Measurements from ENCODE around the gene TMEM196. TPM values are rescaled to one million over a fixed set of nuclear protein-coding genes. Genes with fewer than 3 reads are reported as not detected.
A peak's percentile ranks its signal among the peaks of the same experiment; 100 is the strongest.

Gene TMEM196
- total RNA-seq, 1 donor = not detected

GRCh38 chr7:19783541-19783940 is 10.1 kb upstream of the TMEM196 start:
- TF ChIP-seq, protein P1, sequence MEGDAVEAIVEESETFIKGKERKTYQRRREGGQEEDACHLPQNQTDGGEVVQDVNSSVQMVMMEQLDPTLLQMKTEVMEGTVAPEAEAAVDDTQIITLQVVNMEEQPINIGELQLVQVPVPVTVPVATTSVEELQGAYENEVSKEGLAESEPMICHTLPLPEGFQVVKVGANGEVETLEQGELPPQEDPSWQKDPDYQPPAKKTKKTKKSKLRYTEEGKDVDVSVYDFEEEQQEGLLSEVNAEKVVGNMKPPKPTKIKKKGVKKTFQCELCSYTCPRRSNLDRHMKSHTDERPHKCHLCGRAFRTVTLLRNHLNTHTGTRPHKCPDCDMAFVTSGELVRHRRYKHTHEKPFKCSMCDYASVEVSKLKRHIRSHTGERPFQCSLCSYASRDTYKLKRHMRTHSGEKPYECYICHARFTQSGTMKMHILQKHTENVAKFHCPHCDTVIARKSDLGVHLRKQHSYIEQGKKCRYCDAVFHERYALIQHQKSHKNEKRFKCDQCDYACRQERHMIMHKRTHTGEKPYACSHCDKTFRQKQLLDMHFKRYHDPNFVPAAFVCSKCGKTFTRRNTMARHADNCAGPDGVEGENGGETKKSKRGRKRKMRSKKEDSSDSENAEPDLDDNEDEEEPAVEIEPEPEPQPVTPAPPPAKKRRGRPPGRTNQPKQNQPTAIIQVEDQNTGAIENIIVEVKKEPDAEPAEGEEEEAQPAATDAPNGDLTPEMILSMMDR (IDR thresholded peaks at IDR 0.05; ENCODE audit: insufficient read depth, low read depth, low read length) = no peak
- no peak for DNase-seq (ENCODE audit: low read depth)
- H3K4me3 ChIP-seq (ENCODE audit: low read depth, low read length) = no peak overlapping the region

DNA sequence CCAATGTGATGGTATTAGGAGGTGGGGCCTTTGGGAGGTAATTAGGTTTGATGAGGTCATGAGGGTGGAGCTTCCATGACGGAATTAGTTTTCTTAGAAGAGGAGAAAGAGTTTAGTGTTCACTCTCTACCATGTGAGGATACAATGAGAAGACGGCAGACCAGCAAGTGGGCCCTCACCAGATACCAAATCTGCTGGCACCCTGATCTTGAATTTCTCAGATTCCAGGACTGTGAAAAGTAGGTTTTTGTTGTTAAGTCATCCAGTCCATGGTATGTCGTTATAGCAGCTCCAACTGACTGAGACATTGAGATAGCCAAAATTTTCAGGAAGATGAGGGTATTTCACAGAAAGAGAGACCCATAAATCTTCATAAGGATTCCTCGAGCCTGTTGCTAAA is 3.6 kb upstream of the TMEM196 start:
- no peak overlapping the region for H3K4me3 ChIP-seq (ENCODE audit: low read depth, low read length)
- no peak for DNase-seq (ENCODE audit: low read depth)
- TF ChIP-seq, protein P1 (IDR thresholded peaks at IDR 0.05; ENCODE audit: insufficient read depth, low read depth, low read length) = no peak

- TF ChIP-seq, protein P1 (IDR thresholded peaks at IDR 0.05; ENCODE audit: insufficient read depth, low read depth, low read length) = no peak
- DNase-seq (ENCODE audit: low read depth) = no peak
- H3K4me3 ChIP-seq (ENCODE audit: low read depth, low read length) = no peak overlapping the region
Observed at GRCh38 chr7:19775578-19775977, 2.2 kb upstream of the TMEM196 start.

DNA sequence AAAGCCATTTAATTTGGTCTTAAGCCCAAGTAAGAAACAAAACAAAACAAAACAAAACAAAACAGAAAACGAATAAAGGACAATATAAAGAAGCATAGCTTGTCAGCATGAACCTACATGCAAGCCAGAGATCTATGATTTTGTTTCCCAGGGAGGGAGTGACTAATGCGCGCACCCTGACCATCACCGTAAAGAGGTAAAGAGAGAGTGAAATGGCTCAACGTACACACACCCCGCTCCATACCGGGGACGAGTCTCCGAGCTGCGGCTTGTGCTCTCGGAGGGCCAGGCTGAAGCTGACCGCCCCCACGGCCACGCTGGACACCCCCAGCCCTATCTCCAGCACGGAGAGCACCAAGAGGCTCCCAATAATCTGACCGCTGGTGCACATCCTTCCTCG is 1.1 kb downstream of the TMEM196 start:
- DNase-seq (ENCODE audit: low read depth) = no peak
- TF ChIP-seq, protein P1 (IDR thresholded peaks at IDR 0.05; ENCODE audit: insufficient read depth, low read depth, low read length) = no peak
- no peak overlapping the region for H3K4me3 ChIP-seq (ENCODE audit: low read depth, low read length)

DNA sequence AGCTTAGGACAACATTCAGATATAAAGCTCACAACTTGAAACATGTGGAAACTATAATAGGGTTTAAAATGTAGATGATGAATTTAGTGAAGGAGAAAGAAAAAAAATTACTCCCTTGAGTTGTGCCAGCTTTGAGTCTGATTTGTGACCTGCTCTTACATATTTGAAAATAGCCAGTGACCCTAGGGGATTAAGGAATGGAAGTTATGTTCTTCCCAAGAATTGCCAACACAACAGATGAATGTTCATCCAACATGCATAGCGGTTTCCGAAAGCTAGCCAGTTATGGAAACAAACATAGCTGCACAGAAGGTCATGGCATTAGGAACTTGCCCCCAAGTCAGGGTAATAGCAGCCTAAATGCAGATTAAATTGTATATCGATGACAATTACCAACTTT is 10.8 kb downstream of the TMEM196 start:
- no peak for DNase-seq (ENCODE audit: low read depth)
- no peak overlapping the region for H3K4me3 ChIP-seq (ENCODE audit: low read depth, low read length)
- TF ChIP-seq, protein P1 (IDR thresholded peaks at IDR 0.05; ENCODE audit: insufficient read depth, low read depth, low read length) = no peak

DNA sequence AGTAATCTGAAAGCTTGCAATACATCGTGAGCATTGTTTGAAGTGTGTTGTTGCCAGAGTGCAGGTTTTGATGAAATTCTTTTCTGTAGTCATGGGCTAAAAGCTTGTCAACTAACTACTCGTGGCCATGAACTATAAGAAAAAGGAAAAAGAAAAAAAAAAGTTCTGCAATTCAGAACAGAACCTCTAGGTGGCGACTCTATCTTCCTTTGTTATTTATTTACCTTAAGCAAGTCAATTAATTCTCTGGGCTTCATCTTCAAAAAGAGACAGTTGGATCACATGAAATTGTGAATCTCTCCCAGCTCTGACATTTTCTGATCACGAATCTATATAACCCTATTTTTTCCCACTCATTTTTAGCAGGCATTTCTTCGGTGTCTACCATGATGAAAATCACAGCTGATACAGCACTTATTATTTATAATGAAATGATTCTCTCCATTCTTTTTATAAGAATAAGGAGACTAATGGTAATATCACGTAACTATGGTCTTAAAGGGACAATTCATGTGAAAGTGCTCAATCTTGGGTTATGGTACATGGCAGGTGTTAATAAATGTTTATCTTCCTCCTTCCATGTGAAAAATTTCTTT is 18.8 kb downstream of the TMEM196 start:
- H3K4me3 ChIP-seq (ENCODE audit: low read depth, low read length) = no peak overlapping the region
- DNase-seq (ENCODE audit: low read depth) = peak; percentile 57
- TF ChIP-seq, protein P1 (IDR thresholded peaks at IDR 0.05; ENCODE audit: insufficient read depth, low read depth, low read length) = peak; percentile 71

GRCh38 chr7:19752020-19752419 is 21.4 kb downstream of the TMEM196 start:
- H3K4me3 ChIP-seq (ENCODE audit: low read depth, low read length) = no peak overlapping the region
- DNase-seq (ENCODE audit: low read depth) = no peak
- TF ChIP-seq, protein P1 (IDR thresholded peaks at IDR 0.05; ENCODE audit: insufficient read depth, low read depth, low read length) = no peak
